ENCODE results near the gene SPTAN1.
"Not testable (repeated sequence)": the region's sequence is repeated elsewhere in the genome, so short reads cannot be mapped to it uniquely, and the experiment has no call there.

The SPTAN1 gene

GRCh38 chr9:128552153-128552743 lies at the start of gene SPTAN1:
TSS of gene SPTAN1 (plus strand) at chr9:128552587. CDS start at chr9:128566741, 14,154 bp downstream.
- DNase-seq: peak; percentile 96

GRCh38 chr9:128503415-128503825 lies 49.0 kb upstream of the SPTAN1 start:
- not testable (repeated sequence) for DNase-seq

DNA sequence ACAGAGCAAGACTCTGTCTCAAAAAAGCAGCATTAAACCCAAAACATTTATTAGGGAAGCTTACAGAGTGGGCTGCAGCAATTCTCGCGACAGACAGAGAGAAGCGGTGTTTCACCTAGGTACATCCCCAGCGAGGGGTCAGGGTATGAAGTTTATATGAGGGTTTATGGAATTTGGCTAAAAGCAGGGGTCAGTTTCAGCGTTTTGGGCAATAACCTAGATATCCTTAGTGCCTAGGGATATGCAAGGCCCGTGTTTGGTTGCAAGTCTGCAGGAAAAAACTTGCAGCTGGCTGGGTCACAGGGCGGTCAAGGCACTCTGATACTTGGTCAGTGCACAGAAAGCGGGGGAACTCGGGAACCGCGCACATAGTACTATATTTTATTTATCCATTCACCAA lies 48.5 kb upstream of the SPTAN1 start:
- DNase-seq: no peak

DNA sequence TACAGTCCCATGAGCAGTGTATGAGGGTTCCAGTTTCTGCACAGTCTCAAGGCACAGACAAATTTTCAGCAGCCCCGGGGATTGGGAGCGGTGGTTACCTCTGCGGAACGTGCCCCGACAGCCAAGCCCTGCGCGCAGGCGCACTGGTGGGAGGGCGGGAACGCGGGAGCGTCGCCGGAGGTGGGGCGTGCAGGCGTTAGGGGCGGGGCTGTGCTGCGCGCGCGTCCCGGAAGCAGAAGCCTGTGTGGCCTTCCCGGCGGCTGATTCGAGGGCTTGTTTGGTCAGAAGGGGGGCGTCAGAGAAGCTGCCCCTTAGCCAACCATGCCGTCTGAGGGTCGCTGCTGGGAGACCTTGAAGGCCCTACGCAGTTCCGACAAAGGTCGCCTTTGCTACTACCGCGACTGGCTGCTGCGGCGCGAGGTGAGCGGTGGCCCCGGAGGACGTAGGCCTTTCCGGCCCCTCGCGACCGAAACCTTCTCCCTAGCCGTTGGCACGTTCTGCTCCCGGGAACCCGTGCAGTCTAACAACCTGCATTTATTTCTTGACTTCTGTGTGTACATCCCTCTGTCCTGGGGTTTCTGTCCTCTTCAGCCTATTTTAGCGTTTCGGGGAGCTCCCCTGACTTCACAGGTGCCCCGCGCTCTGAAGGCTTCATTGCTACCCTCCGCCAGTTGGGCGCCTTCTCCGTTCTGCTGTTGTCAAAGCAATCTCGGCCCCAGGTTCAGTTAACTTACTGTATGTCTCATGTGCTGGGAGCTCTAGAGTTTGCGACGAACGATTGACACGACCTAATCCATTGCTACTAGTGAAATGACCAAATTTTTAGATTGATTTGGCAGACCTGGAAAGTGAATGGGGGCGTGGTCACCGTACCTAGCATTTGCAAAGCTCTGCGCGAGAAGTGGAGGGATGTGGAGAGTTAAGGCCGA lies 47.6 kb upstream of the SPTAN1 start, which contains the start of gene GLE1:
Gene GLE1, plus strand, starts transcription at position 235 of the 929 bp plus-strand sequence. Its CDS starts 87 bp downstream, at position 322.
- peak; percentile 99 for DNase-seq

DNA sequence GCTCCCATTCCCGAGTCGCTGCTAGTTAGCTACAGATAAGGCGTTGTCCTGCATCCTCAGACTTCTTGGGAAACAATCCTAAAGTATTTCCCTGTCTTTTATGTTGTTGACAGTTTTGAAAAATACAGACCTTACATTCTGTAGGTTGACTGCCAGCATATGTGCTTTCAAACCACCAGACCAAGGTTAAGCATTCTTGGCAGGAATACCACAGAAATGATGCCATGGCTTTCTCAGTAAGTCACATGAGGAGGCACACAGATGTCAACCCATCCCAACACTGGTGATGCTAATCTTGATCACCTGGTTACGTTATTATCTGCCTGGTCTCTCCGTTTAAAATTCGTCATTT lies 47.0 kb upstream of the SPTAN1 start:
- DNase-seq: no peak

DNA sequence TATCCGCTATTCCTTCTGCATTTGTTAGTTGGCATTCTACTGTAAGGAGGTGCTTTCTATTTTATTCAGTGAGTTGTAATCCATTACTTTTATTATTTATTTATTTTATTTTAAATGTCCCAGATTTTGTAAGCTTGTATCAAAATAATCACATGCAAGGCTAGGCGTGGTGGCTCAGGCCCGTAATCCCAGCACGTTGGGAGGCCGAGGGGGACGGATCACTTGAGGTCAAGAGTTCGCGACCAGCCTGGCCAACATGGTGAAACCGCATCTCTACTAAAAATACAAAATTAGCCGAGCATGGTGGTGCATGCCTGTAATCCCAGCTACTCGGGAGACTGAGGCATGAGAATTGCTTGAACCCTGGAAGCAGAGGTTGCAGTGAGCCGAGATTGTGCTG lies 46.5 kb upstream of the SPTAN1 start:
- DNase-seq: not testable (repeated sequence)

DNA sequence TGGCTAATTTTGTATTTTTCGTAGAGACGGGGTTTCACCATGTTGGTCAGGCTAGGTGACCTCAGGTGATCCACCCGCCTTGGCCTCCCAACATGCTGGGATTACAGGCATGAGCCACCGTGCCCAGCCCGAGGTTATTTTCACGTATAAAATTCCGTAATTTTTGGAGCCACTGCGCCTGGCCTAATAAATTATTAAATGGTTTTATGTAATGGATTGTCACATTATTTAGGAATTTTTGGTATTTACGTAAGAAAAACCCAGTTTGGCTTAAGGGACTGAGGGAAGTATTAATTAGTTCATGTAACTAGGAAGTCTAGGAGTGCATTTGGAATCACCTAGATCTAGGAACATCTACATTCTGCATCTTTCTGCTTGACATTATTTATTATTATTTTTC lies 39.6 kb upstream of the SPTAN1 start:
- DNase-seq: no peak

- DNase-seq: no peak
Observed at GRCh38 chr9:128521956-128522355, 30.4 kb upstream of the SPTAN1 start.

- no peak for DNase-seq
Observed at GRCh38 chr9:128523199-128523925, 29.0 kb upstream of the SPTAN1 start.

GRCh38 chr9:128526720-128527119 lies 25.7 kb upstream of the SPTAN1 start:
- no peak for DNase-seq

DNA sequence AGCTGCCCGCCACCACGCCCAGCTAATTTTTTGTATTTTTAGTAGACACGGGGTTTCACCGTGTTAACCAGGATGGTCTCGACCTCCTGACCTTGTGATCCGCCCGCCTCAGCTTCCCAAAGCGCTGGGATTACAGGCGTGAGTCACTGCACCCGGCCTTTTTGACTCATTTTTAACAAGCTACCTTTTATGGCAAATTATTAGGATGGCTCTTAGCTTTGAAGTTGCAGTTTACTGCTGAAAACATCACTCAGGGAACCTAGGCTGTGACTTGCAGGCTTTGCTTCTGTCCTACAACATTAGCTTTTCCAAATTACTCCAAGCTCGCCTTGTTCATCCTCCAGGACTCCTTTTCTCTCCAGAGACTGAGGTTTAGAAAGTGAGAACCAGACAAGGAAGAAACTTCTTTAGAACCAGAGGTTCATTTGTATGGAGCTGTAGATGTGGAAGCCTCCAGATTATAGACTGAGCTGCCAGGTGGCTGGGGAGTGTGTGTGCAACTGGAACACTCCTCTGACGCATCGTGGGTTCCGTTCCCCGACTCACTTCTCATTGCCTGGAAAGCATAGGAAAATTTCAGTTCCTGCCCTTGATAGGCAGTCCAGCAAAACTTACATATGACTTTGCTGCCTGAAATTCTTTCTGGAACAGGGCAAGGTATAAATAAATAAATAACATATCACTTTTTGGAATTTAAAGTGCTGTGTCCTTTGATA lies 23.8 kb upstream of the SPTAN1 start:
- DNase-seq: no peak

GRCh38 chr9:128529191-128529590 lies 23.2 kb upstream of the SPTAN1 start:
- DNase-seq: no peak

DNA sequence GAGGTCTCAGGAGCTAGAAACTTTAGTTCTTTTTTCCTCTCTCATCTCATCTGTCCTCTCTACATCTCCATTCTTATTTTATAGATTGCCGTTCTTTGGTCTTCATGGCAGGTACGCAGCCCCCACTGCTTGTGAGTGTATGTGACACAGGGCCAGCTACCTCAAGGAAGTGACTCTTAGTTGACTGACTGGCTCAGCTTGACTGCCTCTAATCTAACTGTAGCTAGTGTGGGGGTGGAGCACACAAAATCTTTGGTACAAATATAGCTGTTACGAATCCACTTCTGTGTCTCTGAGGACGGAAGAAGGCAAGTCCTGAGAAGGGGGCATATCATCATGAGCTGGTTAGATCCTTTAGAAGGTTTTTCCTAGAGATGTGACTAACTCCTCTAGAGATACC lies 19.8 kb upstream of the SPTAN1 start:
- no peak for DNase-seq

GRCh38 chr9:128540634-128541360 lies 11.6 kb upstream of the SPTAN1 start:
- no peak for DNase-seq

GRCh38 chr9:128546504-128546903 lies 5.9 kb upstream of the SPTAN1 start:
- no peak for DNase-seq

GRCh38 chr9:128548876-128549275 lies 3.5 kb upstream of the SPTAN1 start:
- DNase-seq: no peak

GRCh38 chr9:128550226-128550625 lies 2.2 kb upstream of the SPTAN1 start:
- DNase-seq: peak; percentile 56

- DNase-seq: no peak
Observed at GRCh38 chr9:128550770-128551656, 1.4 kb upstream of the SPTAN1 start.

- DNase-seq: no peak
Observed at GRCh38 chr9:128551657-128552152, 682 bp upstream of the SPTAN1 start.

DNA sequence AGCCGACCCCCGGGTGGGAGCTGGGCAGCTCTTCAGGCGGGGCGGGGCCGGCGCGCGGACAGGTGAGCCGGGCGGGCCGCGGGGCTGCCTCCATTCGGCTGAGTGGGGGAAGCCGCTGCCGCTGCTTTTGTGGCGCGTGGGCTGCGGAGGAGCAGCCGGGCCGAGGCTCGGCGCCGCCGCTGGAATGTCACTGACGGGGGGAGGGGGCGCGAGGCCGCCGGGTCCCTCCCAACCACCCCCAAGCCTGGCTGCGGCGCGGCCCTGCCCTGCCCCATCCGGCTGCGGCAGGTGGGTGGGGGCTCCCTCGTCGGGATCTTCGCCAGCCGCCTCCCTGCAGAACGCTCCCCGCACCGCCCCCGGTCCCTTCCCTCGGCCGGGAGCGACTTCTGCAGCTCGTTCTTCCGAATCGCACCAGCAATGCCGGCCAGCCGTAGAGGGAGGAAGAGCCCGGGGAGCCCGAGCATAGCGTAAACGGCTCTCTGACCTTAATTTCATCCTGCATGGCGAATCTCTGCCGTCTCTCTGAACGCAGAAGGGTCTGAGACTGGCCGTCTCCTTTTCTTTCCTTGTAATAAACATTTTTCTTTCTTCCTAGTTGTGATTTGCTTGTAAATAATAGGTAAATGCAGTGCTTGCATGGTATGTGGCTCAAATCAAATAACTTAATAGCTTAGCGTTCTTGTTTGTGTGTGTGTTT lies 505 bp downstream of the SPTAN1 start:
- peak; percentile 68 for DNase-seq
